HG02623 (cell line): ENCODE measurements around the gene ZNF234.
"Not testable (repeated sequence)": the region's sequence is repeated elsewhere in the genome, so short reads cannot be mapped to it uniquely, and the experiment has no call there.

Source experiments
- ATAC-seq: cut with Tn5 transposase; IDR thresholded peaks from one replicate; pipeline ENCODE4 v1.9.1; 2021; ENCODE audit warnings: moderate library complexity; ENCODE audit not compliant: unreplicated experiment

ZNF234 gene

DNA sequence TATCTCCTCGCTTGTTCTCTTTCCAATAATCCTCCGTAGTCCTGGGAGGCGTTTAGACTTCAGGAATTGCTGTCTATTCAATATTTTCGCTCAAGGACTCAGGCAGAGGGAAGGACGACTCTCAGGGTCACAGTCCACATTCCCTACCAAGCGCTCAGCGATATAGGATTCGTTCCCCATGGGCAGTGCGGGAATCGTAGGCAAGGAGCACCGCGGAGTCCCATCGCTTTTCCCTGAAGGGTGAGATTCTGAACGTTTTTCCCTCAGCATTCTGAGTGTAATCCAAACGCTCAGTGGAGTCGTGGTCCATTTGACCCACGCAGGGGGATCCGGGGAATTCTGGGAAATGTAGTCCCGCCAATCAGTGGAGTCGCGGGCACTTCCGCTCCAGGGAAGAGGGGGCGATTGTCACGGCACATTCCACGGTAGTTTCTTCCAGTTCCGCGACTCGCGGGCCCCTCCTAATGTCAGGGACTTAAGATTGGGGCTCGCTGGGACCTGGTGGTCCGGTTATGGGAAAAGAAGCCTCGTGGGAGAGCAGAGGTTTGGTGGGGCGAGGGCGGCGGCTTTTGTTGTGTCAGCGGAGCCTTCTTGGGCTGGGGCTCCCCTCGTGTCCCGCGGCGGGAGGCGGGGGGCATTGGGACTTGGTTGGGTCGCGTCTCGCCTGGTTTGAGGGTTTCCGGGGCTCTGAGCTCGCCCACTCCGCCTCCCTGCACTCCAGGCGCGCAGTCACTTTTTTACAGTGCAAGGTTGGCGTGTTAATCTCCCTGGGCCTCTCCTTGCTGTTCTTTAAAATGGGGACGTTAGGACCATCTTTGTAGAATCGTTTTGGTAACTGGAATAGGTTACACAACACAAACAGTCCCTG, at the start of gene ZNF234:
ZNF234 (plus strand) TSS at position 364 of the 868 bp plus-strand sequence. CDS start 3,079 bp downstream, outside the sequence.
- peak; percentile 58 for ATAC-seq

DNA sequence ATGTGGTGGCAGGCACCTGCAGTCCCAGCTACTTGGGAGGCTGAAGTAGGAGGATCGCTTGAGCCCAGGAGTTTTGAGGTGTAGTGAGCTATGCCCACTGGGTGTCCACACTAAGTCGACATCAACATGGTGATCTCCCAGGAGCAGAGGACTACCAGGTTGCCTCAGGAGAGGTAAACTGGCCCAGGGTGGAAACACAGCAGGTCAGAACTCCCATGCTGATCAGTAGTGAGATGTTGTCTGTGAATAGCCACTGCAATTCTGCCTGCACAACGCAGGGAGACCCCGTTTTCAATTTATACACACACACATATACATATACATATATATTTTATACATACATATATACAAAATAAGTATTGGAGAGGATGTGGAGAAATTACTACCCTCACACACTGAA, 49.2 kb upstream of the ZNF234 start:
- no peak for ATAC-seq

DNA sequence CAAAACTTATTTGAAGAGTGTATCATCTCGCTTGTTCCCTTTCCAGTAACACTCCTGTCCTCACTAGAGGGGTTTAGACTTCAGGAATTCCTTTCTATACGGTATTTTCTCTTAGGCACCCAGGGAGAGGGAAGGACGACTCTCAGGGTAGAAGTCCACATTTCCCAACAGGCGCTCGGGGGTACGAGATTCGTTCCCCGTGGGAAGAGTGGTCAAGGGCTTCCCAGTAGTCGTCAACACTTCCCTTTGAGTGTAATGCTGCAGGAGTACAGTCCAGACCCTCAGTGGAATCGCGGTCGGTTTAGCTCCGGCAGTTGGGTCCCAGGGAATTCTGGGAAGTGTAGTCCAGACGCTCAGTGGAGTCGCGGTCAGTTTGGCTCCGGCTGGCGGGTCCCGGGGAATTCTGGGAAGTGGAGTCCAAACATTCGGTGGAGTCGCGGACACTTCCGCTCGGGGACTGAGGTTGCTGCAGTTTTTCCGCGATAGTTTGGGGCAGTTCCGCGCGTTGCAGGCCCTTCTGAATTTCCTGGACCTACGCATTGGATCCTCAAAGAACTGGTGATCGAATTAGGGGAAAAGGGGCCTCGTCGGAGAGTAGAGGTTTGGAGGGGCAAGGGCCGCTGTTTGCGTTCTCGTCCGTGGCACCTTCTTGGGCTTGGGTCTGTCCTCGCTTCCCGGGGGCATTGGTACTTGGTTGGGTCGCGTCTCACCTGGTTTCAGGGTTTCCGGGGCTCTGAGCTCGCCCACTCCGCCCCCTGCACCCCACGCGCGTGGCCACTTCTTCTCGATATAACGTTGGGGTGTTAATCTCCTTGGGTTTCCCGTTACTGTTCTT, 47.2 kb upstream of the ZNF234 start, which contains the start of gene ZNF224:
ZNF224 (plus strand) TSS at position 431 of the 835 bp plus-strand sequence. CDS start 3,513 bp downstream, outside the sequence.
- ATAC-seq = peak; percentile 83

DNA sequence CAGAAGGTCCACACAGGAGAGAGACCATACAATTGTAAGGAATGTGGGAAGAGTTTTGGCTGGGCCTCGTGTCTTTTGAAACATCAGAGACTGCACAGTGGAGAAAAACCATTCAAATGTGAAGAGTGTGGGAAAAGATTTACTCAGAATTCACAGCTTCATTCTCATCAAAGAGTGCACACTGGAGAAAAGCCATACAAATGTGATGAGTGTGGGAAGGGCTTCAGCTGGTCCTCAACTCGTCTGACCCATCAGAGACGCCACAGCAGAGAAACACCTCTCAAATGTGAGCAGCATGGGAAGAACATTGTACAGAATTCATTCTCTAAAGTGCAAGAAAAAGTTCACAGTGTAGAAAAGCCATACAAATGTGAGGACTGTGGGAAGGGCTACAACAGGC, 33.6 kb upstream of the ZNF234 start:
- no peak for ATAC-seq

DNA sequence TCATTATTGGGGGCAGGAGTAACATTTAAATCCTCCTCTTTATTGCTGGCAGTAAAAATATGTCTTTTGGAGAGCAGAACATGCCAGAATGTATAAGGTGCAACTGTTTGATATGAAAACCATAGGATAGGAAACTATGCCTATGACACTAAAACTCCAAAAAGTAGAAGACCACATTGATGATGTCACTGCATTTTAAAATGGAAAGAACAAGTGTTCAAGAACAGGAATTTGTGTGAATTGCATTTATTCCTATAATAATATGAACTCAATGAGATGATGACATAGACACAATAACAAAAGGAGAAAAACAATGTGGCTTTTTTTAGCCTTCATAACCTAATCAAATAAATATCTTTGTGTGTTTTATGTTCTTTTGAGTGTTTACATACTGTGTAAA, 31.9 kb upstream of the ZNF234 start:
- no peak for ATAC-seq

DNA sequence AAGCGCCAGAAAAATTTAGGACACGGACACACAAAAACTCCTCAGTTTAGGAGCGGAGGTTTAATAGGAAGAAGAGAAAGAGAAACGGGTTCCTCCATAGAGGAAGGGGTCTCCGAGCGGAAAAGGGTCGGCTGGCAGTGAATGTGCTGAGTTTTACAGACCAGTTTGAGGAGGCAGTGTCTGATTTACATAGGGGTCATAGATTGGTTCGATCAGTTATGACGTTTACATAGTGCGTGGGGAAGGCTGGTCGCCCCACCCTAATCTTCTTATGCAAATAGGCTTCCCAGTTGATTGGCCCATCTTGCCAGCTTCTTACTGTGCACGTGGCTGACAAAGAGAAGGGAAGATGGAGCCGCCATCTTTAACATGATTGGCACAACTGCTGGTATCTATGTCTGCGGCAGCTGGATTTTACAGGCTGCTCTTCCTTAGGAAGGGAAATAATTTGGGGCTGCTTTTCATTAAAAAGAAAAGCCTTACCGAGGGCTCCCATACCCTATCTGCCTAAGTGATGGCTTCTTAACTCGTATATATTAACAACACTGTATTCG, 29.4 kb upstream of the ZNF234 start:
- no peak for ATAC-seq

DNA sequence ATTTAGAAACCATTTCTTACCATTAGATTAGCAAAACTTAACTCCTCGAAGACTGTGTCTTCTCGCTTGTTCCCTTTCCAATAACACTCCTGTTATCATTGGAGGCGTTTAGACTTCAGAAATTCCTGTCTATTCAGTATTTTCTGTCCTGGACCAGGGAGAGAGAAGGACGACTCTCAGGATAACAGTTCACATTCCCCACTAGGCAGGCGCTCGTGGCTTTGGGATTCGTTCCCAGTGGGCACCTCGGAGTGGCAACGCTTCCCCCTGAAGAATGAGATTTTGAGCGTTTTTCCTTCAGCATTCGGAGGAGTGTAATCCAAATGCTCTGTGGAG, 28.6 kb upstream of the ZNF234 start:
- no peak for ATAC-seq

DNA sequence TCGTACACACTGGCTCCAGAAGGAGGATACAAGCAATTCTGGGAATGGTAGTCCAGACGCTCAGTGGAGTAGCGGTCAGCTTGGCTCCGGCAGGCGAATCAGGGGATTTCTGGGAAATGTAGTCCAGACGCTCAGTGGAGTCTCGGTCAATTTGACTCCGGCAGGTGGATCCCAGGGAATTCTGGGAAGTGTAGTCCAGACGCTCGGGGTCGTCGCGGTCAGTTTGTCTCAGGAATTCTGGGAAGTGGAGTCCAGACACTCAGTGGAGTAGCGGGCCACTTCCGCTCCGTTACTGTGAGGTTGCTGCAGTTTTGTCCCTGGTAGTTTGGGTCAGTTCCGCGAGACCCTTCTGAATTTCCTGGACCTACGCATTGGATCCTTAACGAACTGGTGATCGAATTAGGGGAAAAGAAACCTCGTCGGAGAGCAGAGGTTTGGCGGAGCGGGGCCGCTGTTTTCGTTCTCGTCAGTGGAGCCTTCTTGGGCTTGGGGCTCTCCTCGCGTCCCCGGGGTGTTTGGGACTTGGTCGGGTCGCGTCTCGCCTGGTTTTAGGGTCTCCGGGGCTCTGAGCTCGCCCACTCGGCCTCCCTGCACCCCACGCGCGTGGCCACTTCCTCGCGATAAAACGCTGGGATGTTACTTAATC, 28.1 kb upstream of the ZNF234 start, which contains the start of gene ZNF225:
ZNF225 (plus strand) TSS at position 262 of the 646 bp plus-strand sequence. CDS start 2,429 bp downstream, outside the sequence.
- ATAC-seq = peak; percentile 93

DNA sequence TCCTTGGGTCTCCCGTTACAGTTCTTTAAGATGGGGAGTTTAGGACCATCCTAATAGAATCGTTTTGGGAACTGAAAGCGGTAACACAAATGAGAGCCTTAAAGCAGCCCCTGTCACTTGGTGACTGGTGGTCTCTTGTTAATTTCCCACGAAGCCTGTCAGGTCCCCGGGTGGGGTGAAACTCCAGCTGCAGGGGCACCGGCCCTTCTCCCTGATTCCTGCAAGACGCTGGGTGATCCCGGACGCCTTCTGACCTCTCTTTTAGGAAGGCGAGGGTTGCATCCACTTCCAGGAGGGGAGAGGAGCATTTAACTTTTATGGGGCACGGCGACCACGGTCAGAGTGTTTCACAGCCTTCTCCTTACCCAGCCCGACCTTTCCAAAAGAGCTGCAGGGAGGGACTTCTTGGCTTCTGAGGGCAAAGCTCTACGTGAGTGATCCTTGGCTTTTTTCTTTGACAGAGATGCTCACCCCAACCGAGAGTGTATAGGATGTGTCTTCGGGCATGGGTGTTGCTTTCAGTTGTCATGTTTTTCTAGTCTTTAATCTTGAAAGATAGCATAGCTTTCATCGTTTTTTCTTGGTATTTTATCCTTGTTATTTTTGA, 27.5 kb upstream of the ZNF234 start:
- ATAC-seq = no peak

DNA sequence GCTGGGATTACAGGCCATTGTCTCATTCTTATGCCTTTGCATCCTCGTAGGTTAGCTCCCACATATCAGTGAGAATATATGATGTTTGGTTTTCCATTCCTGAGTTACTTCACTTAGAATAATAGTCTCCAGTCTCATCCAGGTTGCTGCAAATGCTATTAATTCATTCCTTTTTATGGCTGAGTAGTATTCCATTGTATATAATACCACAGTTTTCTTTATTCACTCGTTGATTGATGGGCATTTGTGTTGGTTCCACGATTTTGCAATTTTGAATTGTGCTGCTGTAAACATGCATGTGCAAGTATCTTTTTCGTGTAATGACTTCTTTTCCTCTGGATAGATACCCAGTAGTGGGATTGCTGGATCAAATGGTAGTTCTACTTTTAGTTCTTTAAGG, 20.2 kb upstream of the ZNF234 start:
- not testable (repeated sequence) for ATAC-seq

DNA sequence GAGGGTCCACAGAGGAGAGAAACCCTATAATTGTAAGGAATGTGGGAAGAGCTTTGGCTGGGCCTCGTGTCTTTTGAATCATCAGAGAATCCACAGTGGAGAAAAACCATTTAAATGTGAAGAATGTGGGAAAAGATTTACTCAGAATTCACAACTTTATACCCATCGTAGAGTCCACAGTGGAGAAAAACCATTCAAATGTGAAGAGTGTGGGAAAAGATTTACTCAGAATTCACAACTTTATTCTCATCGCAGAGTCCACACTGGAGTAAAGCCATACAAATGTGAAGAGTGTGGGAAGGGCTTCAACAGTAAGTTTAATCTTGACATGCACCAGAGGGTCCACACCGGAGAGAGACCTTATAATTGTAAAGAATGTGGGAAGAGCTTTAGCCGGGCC, 9.4 kb upstream of the ZNF234 start:
- ATAC-seq = no peak

DNA sequence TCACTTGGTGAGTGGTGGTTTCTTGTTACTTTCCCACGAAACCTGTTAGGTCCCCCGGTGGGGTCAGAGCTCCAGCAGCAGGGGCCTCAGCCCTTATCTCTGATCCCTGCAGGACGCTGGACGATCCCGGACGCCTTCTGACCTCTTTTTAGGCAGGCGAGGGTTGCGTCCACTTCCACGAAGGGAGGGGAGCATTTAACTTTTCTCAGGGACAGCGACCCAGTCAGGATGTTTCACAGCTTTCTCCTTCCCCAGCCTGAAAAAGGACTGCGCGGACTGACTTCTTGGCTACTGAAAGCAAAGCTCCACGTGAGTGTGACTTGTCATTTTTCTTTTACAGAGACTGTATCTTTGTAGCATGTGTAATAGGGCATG, 692 bp downstream of the ZNF234 start:
- ATAC-seq = no peak

DNA sequence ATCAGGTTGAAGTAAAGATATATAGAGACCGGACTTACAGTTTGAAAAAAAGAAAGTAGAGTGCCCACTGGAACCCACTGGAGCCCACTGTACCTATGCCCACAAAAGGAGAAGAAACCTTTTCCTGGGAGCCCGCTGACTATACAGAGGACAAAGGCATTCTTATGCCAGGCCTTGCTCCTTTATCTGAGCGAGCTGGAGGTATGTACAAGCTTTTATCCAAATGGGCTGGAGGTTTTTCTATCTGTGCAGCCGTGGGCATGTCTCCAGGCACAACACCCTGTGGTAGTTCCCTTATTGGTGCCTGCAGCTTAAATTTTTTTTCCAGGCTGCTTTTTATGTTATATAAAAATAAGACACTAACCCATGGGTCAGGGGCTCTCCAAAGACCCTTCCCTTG, 8.4 kb downstream of the ZNF234 start:
- no peak for ATAC-seq

DNA sequence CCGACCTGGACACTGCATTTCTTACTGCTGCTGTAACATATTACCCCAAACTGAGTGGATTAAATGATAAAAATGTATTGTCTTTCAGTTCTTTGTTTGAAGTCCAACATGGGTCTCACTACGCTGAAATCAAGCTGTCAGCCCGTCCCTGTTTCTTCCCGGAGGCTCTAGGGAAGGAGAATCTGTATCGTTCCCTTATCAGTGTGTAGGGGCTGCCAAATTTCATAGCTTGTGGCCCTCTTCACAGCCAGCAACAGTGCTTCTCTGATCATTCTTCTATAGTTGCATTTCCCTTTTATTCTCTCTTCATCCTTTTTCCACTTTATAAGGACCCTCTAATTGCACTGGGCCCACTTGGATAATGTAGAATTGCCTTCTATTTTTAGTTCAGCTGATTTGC, 10.1 kb downstream of the ZNF234 start:
- no peak for ATAC-seq

DNA sequence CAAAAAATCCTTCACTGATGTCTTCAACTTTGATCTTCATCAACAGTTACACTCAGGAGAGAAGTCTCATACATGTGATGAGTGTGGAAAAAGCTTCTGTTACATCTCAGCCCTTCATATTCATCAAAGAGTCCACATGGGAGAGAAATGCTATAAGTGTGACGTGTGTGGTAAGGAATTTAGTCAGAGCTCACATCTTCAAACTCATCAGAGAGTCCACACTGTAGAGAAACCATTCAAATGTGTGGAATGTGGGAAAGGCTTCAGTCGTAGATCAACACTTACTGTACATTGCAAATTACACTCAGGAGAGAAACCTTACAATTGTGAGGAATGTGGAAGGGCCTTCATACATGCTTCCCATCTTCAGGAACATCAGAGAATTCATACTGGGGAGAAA, 15.1 kb downstream of the ZNF234 start:
- no peak for ATAC-seq

DNA sequence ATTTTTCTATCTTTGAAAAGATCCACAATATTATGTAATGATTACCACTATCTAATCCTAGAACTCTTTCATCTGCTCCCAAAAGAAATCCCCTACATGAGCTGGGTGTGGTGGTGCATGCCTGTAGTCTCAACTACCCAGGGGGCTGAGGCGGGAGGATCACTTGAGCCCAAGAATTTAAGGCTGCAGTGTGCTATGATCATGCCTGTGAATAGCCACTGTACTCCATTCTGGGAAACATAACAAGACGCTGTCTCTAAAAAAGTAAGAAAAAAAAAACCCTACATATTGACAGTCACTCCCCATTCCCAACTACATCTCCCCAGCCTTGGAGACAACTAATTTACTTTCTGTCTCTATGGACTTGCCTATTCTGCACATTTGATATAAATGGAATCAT, 22.4 kb downstream of the ZNF234 start:
- ATAC-seq = no peak

DNA sequence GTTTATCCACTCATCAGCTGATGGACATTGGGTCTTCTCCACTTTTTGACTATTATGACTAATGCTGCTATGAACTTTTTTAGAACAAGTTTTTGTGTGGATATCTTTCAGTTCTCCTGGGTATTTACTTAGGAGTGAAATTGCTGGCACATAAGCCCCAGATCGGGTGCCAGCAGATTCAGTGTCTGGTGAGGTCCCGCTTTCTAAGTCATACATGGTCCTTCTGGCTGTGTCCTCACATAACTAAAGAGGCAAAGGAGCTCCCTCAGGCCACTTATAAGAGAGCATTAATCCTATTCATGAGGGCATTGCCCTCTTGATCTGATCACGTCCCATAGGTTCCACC, 22.9 kb downstream of the ZNF234 start:
- no peak for ATAC-seq

DNA sequence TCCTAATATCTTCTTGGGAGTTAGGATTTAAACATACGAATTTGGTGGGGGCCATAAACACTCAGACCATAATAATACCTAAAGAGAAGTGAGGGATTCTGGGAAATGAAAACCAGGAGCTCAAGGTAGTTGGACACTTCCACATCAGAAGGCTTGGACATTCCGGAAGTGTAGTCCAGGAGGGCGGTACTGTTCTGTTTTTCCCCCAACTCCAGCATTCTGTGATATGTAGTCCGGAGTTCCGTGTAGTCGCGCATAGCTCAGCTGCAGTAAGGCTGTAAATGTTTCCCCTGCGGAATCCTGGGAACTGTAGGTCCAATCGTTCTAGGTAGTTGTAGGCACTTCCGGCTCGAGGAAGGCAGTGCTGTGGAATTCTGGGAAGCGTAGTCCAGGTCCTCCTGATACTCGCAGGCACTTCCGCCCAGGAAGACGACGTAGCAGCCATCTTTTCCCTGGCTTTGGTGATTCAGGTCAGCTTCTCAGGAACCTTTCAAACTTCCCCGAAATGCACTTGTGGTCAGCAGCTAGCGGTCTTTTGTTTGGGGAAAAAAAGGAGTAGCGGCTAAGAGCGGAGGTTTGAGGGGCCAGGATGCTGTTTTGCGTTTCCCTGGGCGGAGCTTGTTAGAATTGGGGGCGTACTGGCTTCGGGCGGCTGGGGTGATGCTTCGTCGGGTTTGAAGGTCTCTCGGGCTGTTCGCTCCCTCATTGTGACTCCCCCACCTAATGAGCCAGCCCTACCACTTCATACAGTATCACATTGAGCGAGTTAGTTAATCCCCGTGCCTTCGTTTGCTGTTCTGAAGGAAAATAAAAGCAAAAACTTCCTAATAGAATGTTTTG, 23.5 kb downstream of the ZNF234 start, which contains the start of gene ZNF226:
ZNF226 (plus strand) TSS at position 428 of the 840 bp plus-strand sequence. CDS start 4,981 bp downstream, outside the sequence.
- ATAC-seq = peak; percentile 86

DNA sequence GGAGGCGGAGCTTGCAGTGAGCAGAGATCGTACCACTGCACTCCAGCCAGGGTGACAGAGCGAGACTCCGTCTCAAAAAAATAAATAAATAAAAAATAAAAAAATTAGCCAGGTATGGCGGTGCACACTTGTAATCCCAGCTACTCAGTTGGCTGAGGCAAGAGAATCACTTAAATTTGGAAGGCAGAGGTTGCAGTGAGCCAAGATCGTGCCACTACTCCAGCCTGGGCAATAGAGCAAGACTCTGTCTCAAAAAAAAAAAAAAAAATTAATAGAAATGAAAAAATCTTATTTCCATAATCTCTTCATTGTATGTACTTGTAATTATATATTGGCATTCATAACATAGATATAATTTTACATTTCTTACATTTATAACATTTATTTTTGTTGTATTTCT, 29.3 kb downstream of the ZNF234 start:
- not testable (repeated sequence) for ATAC-seq

DNA sequence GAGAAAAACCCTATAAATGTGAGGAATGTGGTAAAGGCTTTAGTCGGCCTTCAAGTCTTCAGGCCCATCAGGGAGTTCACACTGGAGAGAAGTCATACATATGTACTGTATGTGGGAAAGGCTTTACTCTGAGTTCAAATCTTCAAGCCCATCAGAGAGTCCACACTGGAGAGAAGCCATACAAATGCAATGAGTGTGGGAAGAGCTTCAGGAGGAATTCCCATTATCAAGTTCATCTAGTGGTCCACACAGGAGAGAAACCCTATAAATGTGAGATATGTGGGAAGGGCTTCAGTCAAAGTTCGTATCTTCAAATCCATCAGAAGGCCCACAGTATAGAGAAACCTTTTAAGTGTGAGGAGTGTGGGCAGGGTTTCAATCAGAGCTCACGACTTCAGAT, 35.2 kb downstream of the ZNF234 start:
- ATAC-seq = no peak
